ENCODE data around the gene GRK4.
"Not testable (repeated sequence)": the region's sequence is repeated elsewhere in the genome, so short reads cannot be mapped to it uniquely, and the experiment has no call there.

The GRK4 gene

GRCh38 chr4:3043282-3044020, 80.1 kb downstream of the GRK4 start:
- no peak for DNase-seq

DNA sequence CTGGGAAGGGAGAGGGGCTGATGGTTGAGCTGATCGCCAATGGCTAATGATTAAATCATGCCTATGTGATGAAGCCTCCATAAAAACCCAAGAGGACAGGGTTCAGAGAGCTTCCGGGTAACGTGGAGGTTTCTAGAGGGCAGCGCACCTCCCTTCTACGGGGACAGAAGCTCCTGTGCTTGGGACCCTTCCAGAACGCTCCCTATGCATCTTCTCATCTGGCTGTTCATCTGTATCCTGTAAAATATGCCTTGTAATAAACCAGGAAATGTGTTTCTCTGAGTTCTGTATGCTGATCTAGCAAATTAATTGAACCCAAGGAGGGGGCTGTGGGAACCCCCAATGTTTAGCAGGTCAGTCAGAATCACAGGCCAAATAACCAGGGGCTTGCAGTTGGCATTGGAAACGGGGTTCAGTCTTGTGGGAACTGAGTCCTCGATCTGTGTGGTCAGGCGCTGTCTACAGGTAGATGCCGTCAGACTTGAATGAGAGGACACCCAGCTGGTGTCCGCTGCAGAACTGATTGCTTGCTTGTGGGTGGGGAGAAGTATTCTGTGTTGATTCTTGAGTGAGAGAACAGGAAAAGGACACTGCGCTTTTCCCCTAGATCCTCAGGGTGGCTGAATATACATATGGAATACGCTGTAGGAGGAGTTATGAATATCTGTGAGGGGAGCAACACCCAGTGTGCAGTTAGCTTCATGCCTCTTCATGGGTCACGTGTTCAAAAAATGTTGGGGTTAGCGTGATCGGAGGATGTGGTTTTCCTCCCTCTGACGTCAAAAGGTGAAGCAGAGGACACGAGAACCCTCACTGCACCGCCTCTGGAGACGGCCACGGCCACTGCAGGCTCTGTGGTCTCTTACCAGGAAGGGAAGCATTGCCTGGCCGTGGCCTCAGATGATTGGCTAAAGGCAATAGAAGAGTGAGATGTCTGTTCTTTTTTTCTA, 81.8 kb downstream of the GRK4 start:
- DNase-seq = peak; percentile 45

DNA sequence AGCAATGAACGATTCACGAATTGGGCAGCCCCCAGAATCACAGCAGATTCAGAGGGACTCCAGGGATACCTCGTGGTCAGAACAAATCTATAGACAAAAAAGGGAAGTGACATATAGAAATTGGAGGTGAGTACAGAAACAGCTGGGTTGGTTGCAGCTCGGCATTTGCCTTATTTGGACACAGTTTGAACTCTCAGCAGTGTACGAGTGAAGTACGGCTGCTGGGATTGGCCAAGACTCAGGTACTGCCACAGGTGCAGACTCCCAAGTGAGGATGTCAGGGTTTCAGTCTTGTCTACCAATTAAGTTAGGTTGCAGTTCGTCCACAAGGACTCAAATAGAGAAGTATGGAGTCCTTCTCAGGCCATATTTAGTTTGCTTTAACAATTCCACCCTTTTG, 82.8 kb downstream of the GRK4 start:
- no peak for DNase-seq

DNA sequence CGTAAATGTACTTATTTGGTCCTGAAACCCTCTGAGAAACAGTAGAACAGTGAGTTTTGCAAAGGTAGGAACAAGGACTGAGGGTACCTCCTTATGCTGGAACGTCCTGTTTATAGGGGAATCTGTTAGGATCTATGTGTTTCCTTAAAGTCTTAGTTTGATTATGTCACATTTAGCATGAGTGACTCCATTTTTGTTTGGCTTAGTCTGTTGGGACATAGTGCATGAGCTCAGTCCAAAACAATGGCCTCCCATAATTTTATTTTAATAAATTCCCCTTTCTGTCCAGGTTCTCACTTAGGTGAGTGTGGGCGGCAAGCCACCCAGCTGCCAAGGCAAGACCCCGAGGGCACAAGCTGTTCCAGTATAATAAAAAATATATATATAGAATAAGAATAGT, 83.3 kb downstream of the GRK4 start:
- no peak for DNase-seq

DNA sequence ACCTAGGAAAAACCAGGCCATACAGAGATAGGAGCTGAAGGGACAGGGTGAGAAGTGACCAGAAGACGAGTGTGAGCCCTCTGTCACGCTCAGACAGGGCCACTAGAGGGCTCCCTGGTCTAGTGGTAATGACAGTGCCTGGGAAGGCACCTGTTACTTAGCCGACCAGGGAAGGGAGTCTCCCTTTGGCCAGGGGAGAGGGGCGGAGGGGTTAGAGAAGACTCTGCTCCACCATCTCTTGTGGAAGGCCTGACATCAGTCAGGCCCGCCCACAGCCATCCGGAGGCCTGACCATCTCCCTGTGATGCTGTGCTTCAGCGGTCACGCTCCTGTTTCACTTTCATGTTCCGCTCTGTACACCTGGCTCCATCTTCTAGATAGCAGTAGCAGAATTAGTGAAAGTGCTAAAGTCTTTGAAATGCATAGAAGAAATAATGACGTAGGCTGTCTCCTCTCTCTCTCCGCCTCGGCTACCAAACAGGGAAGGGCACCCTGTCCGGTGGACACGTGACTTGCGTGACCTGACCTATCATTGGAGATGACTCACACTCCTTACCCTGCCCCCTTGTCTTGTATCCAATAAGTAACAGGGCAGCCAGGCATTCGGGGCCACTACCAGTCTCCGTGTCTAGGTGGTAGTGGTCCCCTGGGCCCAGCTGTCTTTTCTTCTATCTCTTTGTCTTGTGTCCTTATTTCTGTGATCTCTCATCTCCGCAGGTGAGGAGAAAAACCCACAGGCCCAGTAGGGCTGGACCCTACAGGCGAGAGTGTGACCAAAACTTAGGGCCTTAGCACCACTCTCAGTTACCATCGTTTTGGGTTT, 84.3 kb downstream of the GRK4 start:
- peak; percentile 51 for DNase-seq

DNA sequence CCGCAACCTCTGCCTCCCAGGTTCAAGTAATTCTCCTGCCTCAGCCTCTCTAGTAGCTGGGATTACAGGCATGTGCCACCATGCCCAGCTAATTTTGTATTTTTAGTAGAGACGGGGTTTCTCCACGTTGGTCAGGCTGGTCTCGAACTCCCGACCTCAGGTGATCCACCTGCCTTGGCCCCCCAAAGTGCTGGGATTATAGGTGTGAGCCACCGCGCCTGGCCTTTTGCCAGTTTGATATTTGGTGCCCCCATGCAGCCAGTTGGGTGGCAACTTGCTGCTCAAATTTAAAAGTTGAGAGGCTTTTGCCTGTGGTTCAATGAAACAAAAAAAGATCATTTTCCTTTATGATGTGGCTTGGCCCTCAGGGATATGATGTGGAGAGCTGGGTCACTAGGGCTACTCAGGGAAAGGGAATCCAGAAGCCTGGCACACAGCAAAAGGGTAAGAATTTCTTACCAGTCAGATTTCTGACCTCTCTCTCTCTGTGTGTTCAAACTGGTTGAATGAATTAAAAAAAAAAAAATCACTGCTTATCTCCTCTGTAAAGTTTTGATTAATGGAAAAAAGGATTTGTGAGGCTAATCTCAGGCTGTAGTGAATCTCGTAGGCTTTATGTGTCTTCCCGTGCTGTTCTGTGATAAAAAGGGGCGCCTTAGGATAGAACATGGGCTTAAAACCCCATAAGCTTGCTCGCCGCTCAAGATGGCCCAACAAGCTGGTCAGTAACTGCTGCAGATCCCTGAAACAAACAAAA, 87.9 kb downstream of the GRK4 start:
- not testable (repeated sequence) for DNase-seq

DNA sequence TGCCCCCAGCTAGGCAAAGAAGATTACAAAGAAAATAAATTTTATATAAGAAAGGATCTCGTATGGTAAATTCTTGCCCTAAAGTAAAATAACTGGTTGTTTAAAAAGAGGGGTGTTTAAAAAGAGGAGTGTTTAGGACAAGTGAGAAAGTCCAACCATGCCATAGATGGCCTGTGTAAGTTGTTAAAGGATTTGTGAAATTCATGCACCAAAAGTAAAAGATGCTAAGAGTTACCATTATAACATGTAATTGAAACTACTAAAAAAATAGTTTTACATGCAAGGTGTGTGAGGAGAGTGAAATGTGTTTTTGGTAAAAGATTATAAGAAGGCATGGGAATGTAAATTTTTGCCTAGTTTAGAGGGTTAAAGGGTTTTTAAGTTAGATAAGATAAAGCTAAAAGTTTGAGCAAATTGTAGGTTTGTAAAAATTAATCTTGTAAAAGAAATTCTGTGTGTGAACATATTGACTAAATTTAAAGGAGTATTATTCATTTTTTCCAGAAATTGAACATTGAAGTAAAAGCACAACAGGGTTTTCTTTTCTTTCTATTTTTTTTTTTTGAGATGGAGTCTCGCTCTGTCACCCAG, 90.9 kb downstream of the GRK4 start:
- DNase-seq = no peak

DNA sequence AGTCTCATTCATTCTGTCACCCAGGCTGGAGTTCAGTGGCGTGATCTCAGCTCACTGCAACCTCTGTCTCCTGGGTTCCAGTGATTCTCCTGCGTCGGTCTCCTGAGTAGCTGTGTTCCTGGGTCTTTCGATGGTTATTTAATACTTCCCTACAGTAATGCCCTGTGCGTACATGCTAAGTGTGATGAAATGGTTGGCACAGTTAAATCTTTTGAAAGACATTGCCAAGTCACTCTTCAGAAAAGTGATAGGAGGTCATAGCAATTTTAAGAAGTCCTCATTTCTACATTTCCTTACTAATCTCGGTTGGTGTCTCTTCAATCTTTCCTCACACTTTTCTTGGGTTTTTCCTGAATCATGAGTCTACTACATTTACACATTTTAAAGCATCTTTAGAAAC, 96.6 kb downstream of the GRK4 start:
- no peak for DNase-seq

GRCh38 chr4:3060946-3061345, 97.6 kb downstream of the GRK4 start:
- no peak for DNase-seq

DNA sequence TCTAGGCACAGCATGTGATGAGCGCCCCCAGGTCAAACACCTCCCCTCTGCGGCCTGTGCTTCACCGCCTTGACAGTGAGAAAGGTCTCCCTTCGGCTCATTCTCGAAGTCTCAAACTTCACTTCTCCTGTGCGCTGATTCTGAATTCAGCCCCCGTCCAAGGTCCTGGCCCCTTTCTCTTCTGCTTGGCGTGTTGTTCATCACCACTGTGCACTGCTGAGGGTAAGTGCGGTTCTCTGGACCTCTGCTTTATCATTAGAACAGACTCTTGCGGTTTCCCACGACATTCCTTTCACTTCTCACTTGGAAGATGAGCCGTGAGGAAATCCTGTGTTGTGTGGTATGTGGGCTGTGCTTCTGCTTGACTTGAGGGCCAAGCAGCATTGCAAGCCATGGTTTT, 99.1 kb downstream of the GRK4 start:
- no peak for DNase-seq

- no peak for DNase-seq
Observed at GRCh38 chr4:3065551-3065950, 102.2 kb downstream of the GRK4 start.

DNA sequence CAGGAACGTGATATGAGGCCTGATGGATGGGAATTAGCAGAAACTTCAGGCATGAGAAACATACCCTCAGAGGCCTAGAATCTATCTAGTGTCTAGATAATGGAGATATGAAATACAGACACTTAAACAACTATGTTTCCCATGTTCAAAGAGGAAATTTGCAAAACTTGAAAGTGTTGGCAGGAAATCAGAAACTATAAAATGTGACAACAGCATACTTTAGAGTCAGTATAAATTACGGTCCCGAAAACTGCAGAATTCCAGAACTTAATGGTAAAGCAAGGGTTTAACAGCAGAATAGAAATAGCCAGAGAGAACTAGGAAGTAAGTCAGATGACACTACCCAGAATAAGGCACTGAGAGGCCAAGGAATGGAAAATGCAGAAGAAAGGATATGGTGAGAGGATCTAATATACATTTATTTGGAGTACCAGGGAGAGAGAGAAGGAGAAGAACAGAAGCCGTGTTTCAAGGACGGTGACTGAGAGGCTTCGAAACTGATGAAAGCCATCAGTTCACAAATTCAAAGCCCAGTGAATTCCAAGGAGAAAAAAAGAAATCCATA, 103.5 kb downstream of the GRK4 start:
- no peak for DNase-seq

DNA sequence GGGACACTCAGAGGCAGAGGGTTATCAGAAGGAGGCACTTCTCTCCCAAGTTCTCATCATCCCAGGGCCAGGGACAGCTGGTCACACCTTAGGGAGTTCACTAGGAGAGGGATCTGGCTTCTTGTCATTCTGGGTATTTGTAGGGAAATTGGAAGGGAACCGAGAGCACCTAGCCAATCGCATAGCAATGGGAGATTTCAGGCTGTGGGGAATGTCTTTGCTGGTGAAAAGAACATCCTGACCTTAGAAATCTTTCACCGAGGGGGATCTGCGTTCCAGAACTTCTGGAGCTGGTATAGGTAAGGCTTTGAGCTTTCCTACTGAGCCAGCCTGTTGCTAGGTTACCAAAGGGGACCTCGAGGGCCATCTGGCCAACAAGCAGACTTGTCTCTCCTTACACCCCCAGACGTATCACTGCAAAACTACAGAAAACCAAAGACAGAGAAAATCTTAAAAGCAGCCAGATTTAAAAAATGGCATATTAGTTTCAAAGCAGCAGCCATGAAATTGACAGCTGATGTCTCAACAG, 104.2 kb downstream of the GRK4 start:
- DNase-seq = no peak

DNA sequence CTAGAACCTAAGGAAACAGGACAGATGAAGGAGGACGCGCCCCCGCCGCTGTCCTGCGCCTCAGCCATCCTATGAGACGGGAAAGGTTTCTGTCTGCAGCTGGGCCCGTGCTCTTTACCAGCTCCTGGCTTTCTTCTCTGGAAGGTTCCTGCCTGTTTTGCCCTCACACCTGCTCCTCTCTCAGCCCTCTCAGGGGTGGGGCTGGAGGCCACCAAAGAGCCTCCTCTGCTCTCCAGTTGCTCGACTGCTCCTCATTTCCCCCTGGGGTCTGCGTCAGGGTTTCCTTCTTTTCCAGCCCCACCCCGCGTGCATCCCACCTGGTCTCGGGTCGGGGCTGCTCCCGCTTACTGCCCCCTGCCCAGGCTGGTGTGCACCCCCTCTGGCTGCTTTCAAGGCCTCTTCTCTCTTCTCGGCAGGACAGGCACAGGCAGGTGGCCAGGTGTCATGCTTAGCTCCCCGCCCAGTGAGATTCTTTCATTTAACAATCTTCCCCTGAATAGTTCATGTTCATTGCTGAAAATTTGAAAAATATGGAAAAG, 106.4 kb downstream of the GRK4 start:
- DNase-seq = no peak

DNA sequence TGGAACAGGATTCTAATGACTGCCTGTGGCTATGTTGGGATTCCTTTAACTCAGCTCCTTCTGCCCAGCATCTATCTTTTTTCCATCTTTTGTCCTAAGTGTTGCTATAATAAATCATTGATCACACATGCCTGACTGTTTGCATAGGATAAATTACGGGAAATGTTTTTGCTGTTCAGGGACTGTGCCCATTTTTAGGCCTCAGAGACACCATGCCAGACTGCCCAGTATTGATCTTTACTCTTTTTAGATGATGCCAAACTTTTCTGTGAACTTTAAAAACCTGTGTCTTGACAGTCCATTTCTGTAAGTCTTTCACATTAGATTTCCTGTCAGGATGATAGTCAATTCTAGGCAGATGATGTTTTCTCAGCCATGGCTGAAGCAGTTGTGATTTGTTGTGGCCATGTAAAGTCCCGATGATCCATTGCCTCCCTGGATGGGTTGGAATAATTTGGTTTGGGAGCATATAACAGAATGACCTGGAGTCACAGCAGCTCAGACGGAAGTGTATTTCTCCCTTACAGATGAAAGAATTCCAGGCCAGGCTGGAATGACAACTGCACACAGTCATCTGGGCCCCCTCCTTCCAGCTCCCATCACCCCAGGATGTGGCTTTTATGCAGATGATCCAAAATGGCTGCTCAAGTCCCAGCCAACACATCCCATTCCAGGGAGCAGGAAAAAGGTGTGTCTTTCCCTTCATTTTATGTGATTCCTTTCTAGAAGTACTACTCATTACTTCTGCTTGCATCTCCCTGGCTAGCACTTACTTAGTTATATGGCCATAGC, 107.5 kb downstream of the GRK4 start:
- no peak for DNase-seq

GRCh38 chr4:3071811-3072210, 108.4 kb downstream of the GRK4 start:
- no peak for DNase-seq

- DNase-seq = no peak
Observed at GRCh38 chr4:3073158-3074077, 110.0 kb downstream of the GRK4 start.

DNA sequence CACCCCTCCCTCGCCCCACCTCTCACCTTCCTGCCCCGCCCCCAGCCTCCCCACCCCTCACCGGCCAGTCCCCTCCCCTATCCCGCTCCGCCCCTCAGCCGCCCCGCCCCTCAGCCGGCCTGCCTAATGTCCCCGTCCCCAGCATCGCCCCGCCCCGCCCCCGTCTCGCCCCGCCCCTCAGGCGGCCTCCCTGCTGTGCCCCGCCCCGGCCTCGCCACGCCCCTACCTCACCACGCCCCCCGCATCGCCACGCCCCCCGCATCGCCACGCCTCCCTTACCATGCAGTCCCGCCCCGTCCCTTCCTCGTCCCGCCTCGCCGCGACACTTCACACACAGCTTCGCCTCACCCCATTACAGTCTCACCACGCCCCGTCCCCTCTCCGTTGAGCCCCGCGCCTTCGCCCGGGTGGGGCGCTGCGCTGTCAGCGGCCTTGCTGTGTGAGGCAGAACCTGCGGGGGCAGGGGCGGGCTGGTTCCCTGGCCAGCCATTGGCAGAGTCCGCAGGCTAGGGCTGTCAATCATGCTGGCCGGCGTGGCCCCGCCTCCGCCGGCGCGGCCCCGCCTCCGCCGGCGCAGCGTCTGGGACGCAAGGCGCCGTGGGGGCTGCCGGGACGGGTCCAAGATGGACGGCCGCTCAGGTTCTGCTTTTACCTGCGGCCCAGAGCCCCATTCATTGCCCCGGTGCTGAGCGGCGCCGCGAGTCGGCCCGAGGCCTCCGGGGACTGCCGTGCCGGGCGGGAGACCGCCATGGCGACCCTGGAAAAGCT, 110.9 kb downstream of the GRK4 start, which contains the start of the genes HTT and HTT-AS:
Gene HTT, plus strand, starts transcription at position 604 of the 768 bp plus-strand sequence. Its CDS starts 145 bp downstream, at position 749.
Gene HTT-AS, minus strand, starts transcription at position 461 of the 768 bp plus-strand sequence.
- DNase-seq = peak; percentile 95
